HG03066 (cell line): ENCODE measurements around the gene GSTM5.
"Not testable (repeated sequence)": the region's sequence is repeated elsewhere in the genome, so short reads cannot be mapped to it uniquely, and the experiment has no call there.

Experiments used
- ATAC-seq: cut with Tn5 transposase; IDR thresholded peaks from one replicate; pipeline ENCODE4 v1.9.1; 2021; ENCODE audit warnings: low read depth; ENCODE audit not compliant: unreplicated experiment

The GSTM5 gene

GRCh38 chr1:109726728-109727373, 14.8 kb downstream of the GSTM5 start:
- no peak for ATAC-seq

GRCh38 chr1:109728870-109729269, 16.8 kb downstream of the GSTM5 start:
- no peak for ATAC-seq

GRCh38 chr1:109730666-109731065, 18.6 kb downstream of the GSTM5 start:
- no peak for ATAC-seq

- no peak for ATAC-seq
Observed at GRCh38 chr1:109732390-109732881, 20.4 kb downstream of the GSTM5 start.

- ATAC-seq, result no peak
Observed at GRCh38 chr1:109733236-109733870, 21.3 kb downstream of the GSTM5 start.

GRCh38 chr1:109739738-109740614, 27.9 kb downstream of the GSTM5 start:
- ATAC-seq, result peak; percentile 95

- peak; percentile 21 for ATAC-seq
Observed at GRCh38 chr1:109740615-109741373, 28.7 kb downstream of the GSTM5 start, which contains the start of gene GSTM3. GSTM3 (minus strand) TSS chr1:109741038; CDS start chr1:109740287, 751 bp downstream.

GRCh38 chr1:109748311-109748710, 36.3 kb downstream of the GSTM5 start:
- ATAC-seq, result not testable (repeated sequence)

- no peak for ATAC-seq
Observed at GRCh38 chr1:109749221-109749620, 37.2 kb downstream of the GSTM5 start.

- ATAC-seq, result no peak
Observed at GRCh38 chr1:109750241-109750882, 38.3 kb downstream of the GSTM5 start.

- ATAC-seq, result no peak
Observed at GRCh38 chr1:109750920-109751319, 38.9 kb downstream of the GSTM5 start.

- ATAC-seq, result no peak
Observed at GRCh38 chr1:109751531-109752260, 39.6 kb downstream of the GSTM5 start.

GRCh38 chr1:109754738-109755137, 42.7 kb downstream of the GSTM5 start:
- ATAC-seq, result no peak

GRCh38 chr1:109756325-109756724, 44.3 kb downstream of the GSTM5 start:
- ATAC-seq, result not testable (repeated sequence)

GRCh38 chr1:109756848-109757521, 44.9 kb downstream of the GSTM5 start:
- no peak for ATAC-seq

GRCh38 chr1:109757936-109758786, 46.1 kb downstream of the GSTM5 start:
- no peak for ATAC-seq

GRCh38 chr1:109759513-109760334, 47.7 kb downstream of the GSTM5 start:
- no peak for ATAC-seq
